ENCODE results near the gene THAP2. TPM values are rescaled to one million over a fixed set of nuclear protein-coding genes. Genes with fewer than 3 reads are reported as not detected.

THAP2 gene
- total RNA-seq, 1 donor from 2014 or later, result 2.7 TPM

DNA sequence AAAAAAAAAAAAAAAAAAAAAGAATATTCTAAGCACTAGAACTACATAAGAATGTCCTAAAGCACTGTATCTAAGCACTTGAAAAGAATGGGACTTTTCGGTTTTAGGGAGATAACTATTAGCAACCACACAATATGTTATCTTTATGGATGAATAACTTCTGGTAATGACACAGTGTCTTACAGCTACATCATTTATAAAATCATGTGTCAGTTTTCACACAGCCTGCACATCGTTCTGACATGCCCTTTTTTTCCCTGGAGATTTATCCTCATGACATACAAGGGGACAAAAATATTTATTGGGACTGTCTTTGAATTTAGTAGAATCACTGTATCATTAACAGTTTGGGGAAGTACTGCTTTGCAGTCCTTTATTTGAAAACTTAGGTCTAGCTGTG lies 39.1 kb downstream of the THAP2 start:
- DNase-seq (ENCODE audit: low read depth in 2 of 2), result no peak

GRCh38 chr12:71704920-71705319 lies 40.8 kb downstream of the THAP2 start:
- DNase-seq (ENCODE audit: low read depth in 2 of 2), result no peak

- no peak for DNase-seq (ENCODE audit: low read depth in 2 of 2)
Observed at GRCh38 chr12:71708658-71709057, 44.6 kb downstream of the THAP2 start.

- peak in 1 of 2 donors; percentile 50 for DNase-seq (ENCODE audit: low read depth in 2 of 2)
Observed at GRCh38 chr12:71710276-71711125, 46.4 kb downstream of the THAP2 start.

GRCh38 chr12:71718611-71719010 lies 54.5 kb downstream of the THAP2 start:
- DNase-seq (ENCODE audit: low read depth in 2 of 2), result no peak

- DNase-seq (ENCODE audit: low read depth in 2 of 2), result no peak
Observed at GRCh38 chr12:71719647-71720370, 55.7 kb downstream of the THAP2 start.

GRCh38 chr12:71721783-71722505 lies 57.8 kb downstream of the THAP2 start:
- no peak for DNase-seq (ENCODE audit: low read depth in 2 of 2)

- DNase-seq (ENCODE audit: low read depth in 2 of 2), result no peak
Observed at GRCh38 chr12:71725011-71725410, 60.9 kb downstream of the THAP2 start.

- no peak for DNase-seq (ENCODE audit: low read depth in 2 of 2)
Observed at GRCh38 chr12:71726548-71726947, 62.4 kb downstream of the THAP2 start.

DNA sequence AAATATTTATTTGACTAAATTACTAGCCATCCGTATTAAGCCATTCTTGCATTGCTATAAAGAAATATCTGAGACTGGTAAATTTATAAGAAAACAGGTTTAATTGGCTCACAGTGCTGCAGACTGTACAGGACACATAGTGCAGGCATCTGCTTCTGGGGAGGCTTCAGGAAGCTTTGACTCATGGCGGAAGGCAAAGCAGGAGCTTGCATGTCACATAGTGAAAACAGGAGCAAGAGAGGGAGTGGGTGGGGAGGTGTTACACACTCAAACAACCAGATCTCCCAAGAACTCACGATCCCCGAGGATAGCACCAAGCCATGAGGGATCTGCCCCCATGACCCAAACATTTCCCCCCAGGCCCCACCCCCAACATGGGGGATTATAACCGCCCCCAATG lies 63.9 kb downstream of the THAP2 start:
- no peak for DNase-seq (ENCODE audit: low read depth in 2 of 2)

Other genes with a start within 250 kb of the THAP2 start
- not detected in 2 replicates for gene LGR5, start 224.5 kb upstream of the THAP2 start, total RNA-seq
- gene ZFC3H1, start 453 bp upstream of the THAP2 start, total RNA-seq, result 11.4 and 16.8 TPM in 2 replicates
- gene TMEM19, start 21.8 kb downstream of the THAP2 start, total RNA-seq, result 34.5 and 42.5 TPM in 2 replicates
- gene RAB21, start 90.6 kb downstream of the THAP2 start, total RNA-seq, result 6.2 and 8.0 TPM in 2 replicates
- 19.4 and 39.1 TPM in 2 replicates for gene TBC1D15, start 175.5 kb downstream of the THAP2 start, total RNA-seq

Data from dermis microvascular lymphatic vessel endothelial cell (primary cell).